Superior temporal gyrus (tissue), 1 donor: ENCODE data around the gene TSKU.

ENCODE experiments used
- DNase-seq: peaks from one replicate; pipeline ENCODE4 v3.0.0-alpha.2; 2016; ENCODE audit errors: extremely low spot score

TSKU gene

GRCh38 chr11:76783294-76783895 is at the start of gene TSKU:
TSKU (plus strand) TSS chr11:76783356; CDS start chr11:76795617, 12,261 bp downstream.
- DNase-seq: no peak

GRCh38 chr11:76733906-76734305 is 49.2 kb upstream of the TSKU start:
- peak; percentile 82 for DNase-seq

GRCh38 chr11:76734456-76735420 is 48.4 kb upstream of the TSKU start:
- DNase-seq: no peak

- no peak for DNase-seq
Observed at GRCh38 chr11:76735841-76736240, 47.3 kb upstream of the TSKU start.

- DNase-seq: no peak
Observed at GRCh38 chr11:76736266-76736665, 46.9 kb upstream of the TSKU start.

- no peak for DNase-seq
Observed at GRCh38 chr11:76736773-76737495, 46.2 kb upstream of the TSKU start.

- no peak for DNase-seq
Observed at GRCh38 chr11:76738618-76739240, 44.4 kb upstream of the TSKU start.

GRCh38 chr11:76739798-76740197 is 43.4 kb upstream of the TSKU start:
- DNase-seq: no peak

GRCh38 chr11:76740772-76741171 is 42.4 kb upstream of the TSKU start:
- DNase-seq: no peak

- DNase-seq: no peak
Observed at GRCh38 chr11:76742902-76743301, 40.3 kb upstream of the TSKU start.

- no peak for DNase-seq
Observed at GRCh38 chr11:76744186-76745043, 38.7 kb upstream of the TSKU start.

GRCh38 chr11:76745044-76745376 is 38.1 kb upstream of the TSKU start:
- DNase-seq: no peak

GRCh38 chr11:76745561-76746207 is 37.5 kb upstream of the TSKU start:
- no peak for DNase-seq

GRCh38 chr11:76747153-76747914 is 35.8 kb upstream of the TSKU start:
- no peak for DNase-seq

- DNase-seq: no peak
Observed at GRCh38 chr11:76747915-76748860, 35.0 kb upstream of the TSKU start.

- no peak for DNase-seq
Observed at GRCh38 chr11:76748948-76749347, 34.2 kb upstream of the TSKU start.

- no peak for DNase-seq
Observed at GRCh38 chr11:76750067-76750466, 33.1 kb upstream of the TSKU start.

GRCh38 chr11:76750746-76751145 is 32.4 kb upstream of the TSKU start:
- DNase-seq: no peak
